ENCODE measurements around the gene SEC24C.
"Not testable (repeated sequence)": the region's sequence is repeated elsewhere in the genome, so short reads cannot be mapped to it uniquely, and the experiment has no call there.

The SEC24C gene

DNA sequence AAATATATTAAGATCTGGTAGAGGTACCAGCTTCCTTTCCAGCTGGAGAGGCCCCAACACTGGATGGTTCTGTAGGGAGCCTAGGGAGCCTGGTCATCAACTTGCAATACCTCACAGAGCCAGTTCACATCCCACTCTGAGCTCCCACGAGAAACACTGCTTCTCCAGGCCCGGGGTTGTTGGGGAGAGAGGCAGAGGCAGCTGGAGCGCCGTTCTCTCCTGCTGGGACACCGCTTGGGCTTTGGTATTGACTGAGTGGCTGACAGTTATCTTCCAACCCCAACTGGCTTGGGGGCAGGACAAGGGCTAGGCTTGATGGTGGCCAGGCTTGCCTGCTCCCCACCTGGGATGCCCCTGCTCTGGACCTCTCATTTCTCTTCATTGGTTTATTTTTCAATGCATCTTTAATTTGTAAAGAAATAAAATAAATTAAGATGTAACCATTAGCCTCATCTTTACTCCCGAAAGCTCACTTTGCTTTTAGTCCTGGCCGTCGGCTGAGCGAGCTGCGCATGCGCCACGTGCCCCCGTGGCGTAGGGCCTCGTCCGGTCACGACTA lies 27.6 kb downstream of the SEC24C start:
- in situ Hi-C loops (cut with MboI; ENCODE audit: low sequenced_read_pairs) = no loop called here

DNA sequence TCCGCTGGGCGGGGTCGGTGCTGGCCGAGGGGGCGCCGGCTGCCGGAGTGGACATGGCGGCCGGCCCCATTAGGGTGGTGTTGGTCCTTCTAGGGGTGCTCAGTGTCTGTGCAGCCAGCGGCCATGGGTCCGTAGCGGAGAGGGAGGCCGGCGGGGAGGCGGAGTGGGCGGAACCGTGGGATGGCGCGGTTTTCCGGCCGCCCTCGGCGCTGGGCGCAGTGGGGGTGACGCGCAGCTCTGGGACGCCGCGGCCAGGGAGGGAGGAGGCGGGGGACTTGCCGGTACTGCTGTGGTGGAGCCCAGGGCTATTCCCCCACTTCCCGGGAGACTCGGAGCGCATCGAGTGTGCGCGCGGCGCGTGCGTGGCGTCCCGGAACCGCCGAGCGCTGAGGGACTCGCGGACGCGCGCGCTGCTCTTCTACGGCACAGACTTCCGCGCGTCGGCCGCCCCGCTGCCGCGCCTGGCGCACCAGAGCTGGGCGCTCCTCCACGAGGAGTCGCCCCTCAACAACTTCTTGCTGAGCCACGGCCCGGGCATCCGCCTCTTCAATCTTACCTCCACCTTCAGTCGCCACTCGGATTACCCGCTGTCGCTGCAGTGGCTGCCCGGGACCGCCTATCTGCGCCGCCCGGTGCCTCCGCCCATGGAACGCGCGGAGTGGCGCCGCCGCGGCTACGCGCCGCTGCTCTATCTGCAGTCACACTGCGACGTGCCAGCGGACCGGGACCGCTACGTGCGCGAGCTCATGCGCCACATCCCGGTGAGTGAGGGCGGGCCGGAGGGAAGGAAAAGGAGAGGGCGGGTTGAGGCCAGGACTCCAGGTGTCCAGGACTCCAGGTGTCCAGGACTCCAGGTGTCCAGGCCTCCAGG lies 28.3 kb downstream of the SEC24C start:
- in situ Hi-C loops (cut with MboI; ENCODE audit: low sequenced_read_pairs) = no loop called here

DNA sequence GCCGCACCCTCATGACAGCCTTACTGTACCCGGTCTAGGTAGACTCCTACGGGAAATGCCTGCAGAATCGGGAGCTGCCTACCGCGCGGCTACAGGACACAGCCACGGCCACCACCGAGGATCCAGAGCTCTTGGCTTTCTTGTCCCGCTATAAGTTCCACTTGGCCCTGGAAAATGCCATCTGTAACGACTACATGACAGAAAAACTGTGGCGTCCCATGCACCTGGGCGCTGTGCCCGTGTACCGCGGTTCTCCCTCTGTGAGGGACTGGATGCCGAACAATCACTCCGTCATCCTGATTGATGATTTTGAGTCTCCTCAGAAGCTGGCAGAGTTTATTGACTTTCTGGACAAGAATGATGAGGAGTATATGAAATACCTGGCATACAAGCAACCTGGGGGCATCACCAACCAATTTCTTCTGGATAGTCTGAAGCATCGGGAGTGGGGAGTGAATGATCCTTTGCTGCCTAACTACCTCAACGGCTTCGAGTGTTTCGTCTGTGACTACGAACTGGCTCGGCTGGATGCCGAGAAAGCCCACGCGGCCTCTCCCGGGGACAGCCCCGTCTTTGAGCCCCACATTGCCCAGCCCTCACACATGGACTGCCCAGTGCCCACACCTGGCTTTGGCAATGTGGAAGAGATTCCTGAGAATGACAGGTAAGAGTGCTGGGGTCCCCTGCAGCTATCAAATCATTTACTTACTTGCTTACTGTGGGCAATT lies 29.1 kb downstream of the SEC24C start:
- in situ Hi-C loops (cut with MboI; ENCODE audit: low sequenced_read_pairs) = no loop called here

DNA sequence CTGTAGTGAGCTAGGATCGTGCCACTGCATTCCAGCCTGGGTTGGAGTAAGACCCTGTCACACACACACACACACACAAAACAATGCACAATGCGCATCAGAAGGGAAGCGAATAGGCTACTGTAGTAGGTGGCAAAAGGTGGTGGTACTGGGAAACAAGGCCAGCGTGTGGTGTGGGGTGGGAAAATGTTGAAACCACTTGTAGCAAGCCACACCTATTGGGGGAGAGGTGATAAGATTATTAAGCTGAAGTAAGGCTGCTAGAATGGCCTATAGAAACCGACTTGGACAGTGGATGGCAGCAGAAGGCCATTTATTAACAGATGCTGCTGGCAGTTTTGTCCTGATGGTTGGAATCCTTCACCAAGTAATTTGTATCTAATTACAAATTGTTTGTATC lies 30.5 kb downstream of the SEC24C start:
- in situ Hi-C loops (cut with MboI; ENCODE audit: low sequenced_read_pairs) = no loop called here

DNA sequence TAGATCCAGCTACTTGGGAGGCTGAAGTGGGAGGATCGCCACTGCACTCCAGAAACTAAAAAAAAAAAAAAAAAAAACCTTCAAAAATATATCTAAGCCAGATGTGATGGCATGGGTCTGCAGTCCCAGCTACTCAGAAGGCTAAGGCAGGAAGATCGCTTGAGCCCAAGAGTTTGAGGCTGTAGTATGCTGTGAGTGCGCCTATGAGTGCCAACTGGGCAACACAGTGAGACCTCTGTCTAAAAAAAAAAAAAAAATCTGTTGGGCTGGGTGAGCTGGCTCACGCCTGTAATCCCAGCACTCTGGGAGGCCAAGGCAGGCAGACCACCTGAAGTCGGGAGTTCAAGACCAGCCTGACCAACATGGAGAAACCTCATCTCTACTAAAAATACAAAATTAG lies 34.8 kb downstream of the SEC24C start:
- in situ Hi-C loops (cut with MboI; ENCODE audit: low sequenced_read_pairs) = no loop called here

DNA sequence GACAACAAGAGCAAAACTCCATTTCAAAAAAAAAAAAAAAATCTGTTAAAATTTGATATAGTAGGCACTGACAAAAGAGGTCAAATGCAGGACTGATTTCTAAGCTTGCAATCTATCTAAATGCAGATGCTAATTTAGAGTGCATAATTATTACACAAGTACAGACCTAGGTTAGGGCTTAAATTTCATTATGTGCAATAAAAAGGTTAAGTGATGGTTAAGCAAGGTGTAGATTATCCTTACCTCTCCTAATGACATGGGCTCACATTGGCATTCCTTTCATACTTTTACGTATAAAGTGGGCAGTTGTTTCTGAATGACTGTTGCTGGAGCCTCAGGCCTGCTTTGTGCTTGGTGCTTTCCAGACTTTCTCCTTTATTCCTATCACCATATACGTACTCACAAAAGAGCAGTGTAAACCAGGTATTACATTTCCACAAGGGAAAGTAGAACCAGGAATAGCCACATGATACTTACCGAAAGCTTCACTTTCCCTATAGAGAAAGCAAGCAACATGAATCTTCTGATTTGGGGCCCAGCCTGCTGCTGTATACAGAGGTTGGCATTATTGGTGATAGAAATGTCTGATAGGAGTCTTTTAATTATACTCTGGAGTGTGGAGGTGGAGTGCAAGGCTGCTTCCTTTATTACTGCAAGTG lies 35.5 kb downstream of the SEC24C start:
- in situ Hi-C loops (cut with MboI; ENCODE audit: low sequenced_read_pairs) = no loop called here

DNA sequence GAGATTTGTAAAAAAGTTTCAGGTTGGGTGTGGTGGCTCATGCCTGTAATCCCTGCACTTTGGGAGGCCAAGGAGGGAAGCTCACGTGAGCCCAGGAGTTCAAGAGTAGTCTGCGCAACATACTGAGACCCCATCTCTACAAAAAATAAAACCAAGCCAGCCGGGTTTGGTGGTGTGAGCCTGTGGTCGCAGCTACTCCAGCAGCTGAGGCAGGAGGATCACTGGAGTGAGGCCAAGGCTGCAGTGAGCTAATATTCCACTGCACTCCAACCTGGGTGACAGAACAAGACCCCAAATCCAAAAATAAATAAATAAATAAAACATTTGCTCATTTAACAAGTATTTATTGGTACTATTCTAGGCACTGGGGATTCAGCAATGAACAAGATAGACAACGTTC lies 36.1 kb downstream of the SEC24C start:
- in situ Hi-C loops (cut with MboI; ENCODE audit: low sequenced_read_pairs) = no loop called here

DNA sequence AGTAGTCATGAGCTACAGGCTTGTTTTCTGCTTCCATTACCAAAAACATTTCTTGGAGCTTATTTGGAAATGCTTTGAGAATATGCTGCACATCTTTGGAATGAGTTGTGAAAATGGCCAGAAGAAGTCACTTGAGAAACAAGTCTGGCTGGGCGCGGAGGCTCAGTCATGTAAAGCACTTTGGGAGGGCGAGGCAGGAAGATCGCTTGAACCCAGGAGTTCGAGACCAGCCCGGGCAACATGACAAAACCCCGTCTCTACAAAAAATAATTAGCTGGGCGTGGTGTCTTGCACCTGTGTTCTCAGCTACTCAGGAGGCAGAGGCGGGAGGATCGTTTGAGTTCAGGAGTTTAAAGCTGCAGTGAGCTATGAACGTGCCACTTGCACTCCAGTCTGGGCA lies 36.8 kb downstream of the SEC24C start:
- in situ Hi-C loops (cut with MboI; ENCODE audit: low sequenced_read_pairs) = no loop called here

DNA sequence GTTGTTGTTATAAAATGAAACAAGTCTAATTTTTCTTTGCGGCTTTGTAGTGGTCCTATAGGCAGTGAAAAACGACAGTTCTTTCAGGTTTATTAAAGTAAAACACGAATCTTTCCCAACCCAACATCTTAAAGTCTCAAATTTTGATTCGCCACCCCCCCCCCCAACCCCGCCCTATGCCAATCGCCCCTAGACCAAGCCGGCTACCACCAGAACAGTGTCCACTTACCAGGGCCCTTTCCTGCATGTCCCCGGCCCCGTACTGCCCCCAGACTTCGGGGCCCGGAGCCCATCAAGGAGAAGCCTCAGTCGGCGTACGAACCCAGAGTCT lies 37.3 kb downstream of the SEC24C start:
- in situ Hi-C loops (cut with MboI; ENCODE audit: low sequenced_read_pairs) = no loop called here

DNA sequence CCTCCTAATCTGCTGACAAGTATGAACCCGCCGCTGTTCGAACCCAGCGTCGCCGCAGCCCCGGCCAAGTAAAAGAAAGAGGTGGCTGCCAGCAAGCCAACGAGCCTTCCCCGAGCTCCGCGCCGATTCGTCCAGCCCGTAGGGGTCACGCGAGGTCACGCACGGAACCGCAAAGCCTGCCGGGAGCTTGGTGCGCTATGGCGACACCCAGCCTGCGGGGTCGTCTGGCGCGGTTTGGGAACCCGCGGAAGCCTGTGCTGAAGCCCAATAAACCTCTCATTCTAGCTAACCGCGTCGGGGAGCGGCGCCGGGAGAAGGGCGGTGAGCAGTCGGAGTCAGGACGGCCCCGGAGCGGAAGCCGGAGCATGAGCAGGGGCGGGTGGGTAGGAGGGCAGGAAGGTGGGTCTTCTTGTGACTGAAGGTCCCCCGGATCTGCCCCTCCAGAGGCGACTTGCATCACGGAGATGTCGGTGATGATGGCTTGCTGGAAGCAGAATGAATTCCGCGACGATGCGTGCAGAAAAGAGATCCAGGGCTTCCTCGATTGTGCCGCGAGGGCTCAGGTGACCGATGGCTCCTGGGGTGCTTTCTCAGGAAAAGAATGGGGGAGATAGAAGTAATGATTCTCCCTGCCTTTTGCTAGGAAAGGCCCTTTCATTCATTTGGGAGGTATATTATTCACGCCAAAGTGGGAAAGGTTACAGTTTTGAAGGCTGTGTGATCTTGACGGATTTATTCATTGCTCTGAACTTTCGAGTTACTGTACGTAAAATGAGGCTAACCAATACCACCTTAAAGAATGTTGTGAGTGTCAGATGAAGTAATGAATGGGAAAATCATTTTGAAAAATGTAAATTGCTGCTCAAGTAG lies 37.9 kb downstream of the SEC24C start, which contains the start of gene CHCHD1:
TSS of gene CHCHD1 (plus strand) at position 170 of the 870 bp plus-strand sequence. CDS start at position 198, 28 bp downstream.
- in situ Hi-C loops (cut with MboI; ENCODE audit: low sequenced_read_pairs) = no loop called here

DNA sequence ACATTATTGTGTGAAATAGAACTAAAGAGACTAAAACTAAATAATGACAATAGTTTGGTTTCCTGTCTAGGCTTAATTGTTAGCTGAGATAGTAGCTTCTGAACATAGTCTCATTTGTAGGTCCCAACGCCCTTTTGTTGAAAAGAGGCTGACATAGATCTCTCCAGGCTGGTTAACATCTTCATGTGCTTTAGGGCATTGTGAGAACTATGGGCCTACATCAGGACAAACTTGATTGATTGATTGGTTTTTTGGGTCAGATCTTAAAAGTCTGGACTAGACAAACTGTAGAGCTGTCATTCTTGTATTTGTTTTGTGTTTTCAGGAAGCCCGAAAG lies 38.5 kb downstream of the SEC24C start:
- in situ Hi-C loops (cut with MboI; ENCODE audit: low sequenced_read_pairs) = no loop called here

DNA sequence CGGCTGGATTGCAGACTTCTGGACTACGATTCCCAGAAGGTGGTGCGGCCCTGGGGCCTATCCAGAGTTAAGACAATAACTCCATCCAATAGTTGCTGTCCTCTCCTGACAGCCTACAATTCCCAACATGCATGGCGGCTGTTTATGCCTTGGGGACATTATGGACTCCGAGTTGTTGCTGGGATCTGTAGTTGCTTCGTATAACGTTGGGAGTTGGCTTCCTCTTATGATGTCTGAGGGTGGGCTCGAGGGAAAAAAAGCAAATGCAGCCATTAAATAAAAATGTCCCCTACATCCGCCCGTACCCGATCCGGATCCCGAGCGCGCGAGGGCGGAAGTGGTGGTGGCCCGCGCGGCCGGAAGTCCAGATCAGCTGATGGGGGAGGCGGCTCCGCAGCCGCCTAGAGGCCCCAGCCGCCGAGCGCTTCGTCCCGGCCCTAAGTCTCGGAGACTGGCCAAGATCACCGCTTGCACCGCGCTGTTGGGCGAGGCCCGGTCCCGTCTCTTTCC lies 41.1 kb downstream of the SEC24C start, which contains the start of gene ZSWIM8:
TSS of gene ZSWIM8 (plus strand) at position 396 of the 510 bp plus-strand sequence. CDS start 273 bp downstream, outside the sequence.
- in situ Hi-C loops (cut with MboI; ENCODE audit: low sequenced_read_pairs) = no loop called here

DNA sequence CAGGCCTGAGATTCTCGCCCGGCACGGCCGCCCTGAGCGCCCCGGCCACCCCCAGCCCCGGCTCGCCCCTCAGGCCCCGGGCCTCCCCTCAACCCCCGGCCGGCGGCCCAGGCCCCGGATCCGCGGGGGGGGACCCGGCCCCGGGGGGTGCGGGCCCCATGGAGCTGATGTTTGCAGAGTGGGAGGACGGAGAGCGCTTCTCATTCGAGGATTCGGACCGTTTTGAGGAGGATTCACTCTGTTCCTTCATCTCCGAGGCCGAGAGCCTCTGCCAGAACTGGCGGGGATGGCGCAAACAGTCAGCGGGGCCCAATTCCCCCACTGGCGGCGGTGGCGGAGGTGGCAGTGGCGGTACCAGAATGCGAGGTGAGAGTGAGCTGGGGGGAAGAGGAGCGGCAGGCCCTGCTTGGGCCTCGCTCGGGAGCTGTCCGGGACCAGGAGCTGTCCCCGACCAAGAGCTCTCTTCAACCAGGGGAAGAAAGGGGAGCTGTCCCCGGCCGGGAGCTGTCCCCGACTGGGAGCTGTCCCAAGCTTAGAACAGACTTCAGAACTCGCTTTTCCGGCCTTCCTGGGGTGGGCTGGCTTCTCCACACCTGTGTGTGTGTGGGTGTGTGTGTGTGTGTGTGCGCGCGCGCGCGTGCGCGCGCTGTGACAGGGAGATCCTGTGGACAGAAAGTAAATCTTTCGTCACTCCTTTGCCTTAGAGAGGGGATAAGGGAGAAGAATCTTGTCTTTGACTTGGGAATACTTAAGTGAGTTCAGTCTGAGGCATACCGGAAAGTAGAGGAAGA lies 41.7 kb downstream of the SEC24C start:
- in situ Hi-C loops (cut with MboI; ENCODE audit: low sequenced_read_pairs) = no loop called here

DNA sequence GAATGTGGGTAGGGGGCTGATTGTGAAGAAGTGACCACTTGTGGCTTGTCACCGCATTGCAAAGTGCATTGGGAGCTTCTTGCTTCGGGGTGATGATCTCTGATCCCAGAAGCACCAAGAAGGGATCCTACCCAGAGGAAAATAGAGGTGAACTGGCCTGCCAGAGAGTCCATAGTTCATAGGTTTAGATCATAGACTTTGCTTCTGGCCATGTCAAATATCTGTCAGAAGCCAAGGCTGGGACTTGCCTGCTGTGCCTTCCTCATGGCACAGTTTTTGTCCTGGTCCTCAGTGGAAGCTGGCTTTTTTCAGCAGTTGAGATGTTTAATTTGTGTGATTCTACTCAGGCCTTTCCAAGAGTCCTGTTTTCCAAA lies 42.3 kb downstream of the SEC24C start:
- in situ Hi-C loops (cut with MboI; ENCODE audit: low sequenced_read_pairs) = no loop called here

DNA sequence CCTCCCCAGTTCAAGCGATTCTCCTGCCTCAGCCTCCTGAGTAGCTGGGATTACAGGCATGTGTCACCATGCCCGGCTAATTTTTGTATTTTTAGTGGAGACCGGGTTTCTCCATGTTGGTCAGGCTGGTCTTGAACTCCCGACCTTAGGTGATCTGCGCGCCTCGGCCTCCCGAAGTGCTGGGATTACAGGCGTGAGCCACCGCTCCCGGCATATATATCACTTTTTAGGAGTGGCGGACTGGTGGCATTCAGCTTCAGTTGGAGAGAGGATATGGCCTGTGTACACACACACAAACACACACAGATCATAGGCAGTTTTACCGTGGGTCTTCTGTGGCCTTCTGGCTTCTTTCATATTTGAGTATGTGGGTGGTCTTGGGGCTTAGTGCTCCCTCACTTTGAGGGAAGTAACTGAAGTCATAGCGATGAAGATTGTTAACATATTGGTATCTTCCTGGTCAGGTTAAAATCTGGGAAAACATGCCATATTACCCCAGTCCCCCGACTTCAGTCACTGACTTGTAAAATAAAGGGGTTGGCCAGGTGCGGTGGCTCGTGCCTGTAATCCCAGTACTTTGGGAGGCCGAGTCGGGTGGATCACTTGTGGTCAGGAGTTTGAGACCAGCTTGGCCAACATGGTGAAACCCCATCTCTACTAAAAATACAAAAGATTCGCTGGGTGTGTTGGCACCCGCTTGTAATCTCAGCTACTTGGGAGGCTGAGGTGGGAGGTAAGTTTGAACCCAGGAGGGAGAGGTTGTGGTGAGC lies 43.0 kb downstream of the SEC24C start:
- in situ Hi-C loops (cut with MboI; ENCODE audit: low sequenced_read_pairs) = not testable (repeated sequence)

DNA sequence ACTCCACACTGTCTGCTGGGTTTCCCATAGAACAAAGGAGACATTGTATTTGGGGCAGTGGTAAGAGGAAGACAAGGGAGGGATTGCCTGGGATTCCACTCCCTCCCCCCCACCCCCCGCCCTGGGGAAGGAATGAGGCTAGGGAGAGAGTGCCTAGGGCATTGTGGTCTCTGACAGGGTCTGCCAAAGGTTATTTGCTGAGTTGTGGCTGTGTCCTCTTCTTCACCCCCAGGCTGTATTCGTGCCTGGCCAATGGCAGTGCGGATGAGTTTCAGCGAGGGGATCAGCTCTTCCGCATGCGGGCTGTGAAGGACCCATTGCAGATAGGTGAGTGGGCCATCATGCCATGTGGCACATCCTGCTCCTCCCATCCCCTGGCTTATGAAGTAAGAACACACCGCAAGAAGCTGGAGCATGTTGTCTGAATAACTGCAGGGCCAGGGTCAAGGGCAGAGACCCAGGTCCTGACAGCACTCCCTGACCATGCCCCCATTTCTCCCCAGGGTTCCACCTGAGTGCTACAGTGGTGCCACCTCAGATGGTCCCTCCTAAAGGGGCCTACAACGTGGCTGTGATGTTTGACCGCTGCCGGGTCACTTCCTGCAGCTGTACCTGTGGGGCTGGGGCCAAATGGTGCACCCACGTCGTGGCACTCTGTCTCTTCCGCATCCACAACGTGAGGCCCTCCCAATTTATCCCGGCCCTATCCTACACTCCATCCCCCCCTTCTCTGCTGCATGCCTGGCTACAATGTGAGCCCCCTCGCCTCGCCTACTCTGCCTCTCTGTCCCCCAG lies 44.9 kb downstream of the SEC24C start:
- in situ Hi-C loops (cut with MboI; ENCODE audit: low sequenced_read_pairs) = no loop called here

DNA sequence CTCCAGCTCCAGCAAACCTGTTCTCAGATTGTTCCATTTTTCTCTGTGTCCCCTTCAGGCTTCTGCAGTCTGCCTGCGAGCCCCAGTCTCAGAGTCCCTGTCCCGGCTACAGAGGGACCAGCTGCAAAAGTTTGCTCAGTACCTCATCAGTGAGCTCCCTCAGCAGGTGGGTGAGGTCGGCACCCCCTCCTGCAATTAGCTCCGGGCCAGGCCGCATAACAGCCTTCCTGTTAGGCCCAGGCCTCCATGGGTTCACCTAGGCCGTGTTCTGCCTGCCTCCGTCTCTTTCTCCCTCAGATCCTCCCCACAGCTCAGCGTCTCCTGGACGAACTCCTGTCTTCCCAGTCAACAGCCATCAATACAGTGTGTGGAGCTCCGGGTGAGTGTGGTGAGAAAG lies 45.5 kb downstream of the SEC24C start:
- in situ Hi-C loops (cut with MboI; ENCODE audit: low sequenced_read_pairs) = no loop called here

Measured in HL-60/S4 (cell line).